Epithelial cell of proximal tubule (primary cell): ENCODE results near the gene ADAMTS13. TPM values are rescaled to one million over a fixed set of nuclear protein-coding genes. Genes with fewer than 3 reads are reported as not detected.

Source experiments
- DNase-seq: peaks from one replicate; pipeline ENCODE4 v3.0.0-alpha.2; 2011; ENCODE audit warnings: low read depth
- H3K4me3 ChIP-seq: 2 replicates; pipeline ENCODE4 v1.5.1; 2011; ENCODE audit warnings: low read depth, mild to moderate bottlenecking, low read length
- total RNA-seq: library from RNA; depleted of rRNA; stranded (reverse); fragments of >200 nt; gene quantifications from 2 replicates; pipeline ENCODE4 v1.2.3, GENCODE V29; 2015
- TF ChIP-seq, protein P1 (sequence below): conservative IDR thresholded peaks from 2 replicates; pipeline ENCODE4 v1.5.1; 2012; ENCODE audit warnings: low read depth, mild to moderate bottlenecking, low read length

Gene ADAMTS13
- total RNA-seq, 1 donor from 2014 or later, result 0.75 TPM

DNA sequence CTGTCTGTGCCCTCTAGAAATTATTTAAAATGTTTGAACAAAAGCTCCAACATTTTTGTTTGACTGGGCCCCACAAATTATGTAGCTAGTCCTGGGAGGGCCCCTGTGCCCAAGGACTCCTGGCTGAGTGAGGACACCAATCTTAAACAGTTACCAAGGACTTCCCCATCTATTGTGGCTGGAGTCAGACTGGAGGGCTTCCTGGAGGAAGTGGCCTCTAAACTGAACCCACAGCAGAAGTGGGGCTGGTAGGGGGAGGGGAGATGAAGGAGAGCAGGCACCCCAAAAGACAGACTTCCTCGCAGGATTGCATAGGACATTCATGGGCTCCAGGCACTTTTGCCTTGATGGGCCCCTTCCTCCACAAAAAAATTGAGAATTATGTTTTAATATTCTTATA lies 8.1 kb downstream of the ADAMTS13 start:
- DNase-seq, result no peak
- TF ChIP-seq, protein P1, sequence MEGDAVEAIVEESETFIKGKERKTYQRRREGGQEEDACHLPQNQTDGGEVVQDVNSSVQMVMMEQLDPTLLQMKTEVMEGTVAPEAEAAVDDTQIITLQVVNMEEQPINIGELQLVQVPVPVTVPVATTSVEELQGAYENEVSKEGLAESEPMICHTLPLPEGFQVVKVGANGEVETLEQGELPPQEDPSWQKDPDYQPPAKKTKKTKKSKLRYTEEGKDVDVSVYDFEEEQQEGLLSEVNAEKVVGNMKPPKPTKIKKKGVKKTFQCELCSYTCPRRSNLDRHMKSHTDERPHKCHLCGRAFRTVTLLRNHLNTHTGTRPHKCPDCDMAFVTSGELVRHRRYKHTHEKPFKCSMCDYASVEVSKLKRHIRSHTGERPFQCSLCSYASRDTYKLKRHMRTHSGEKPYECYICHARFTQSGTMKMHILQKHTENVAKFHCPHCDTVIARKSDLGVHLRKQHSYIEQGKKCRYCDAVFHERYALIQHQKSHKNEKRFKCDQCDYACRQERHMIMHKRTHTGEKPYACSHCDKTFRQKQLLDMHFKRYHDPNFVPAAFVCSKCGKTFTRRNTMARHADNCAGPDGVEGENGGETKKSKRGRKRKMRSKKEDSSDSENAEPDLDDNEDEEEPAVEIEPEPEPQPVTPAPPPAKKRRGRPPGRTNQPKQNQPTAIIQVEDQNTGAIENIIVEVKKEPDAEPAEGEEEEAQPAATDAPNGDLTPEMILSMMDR, result no peak

DNA sequence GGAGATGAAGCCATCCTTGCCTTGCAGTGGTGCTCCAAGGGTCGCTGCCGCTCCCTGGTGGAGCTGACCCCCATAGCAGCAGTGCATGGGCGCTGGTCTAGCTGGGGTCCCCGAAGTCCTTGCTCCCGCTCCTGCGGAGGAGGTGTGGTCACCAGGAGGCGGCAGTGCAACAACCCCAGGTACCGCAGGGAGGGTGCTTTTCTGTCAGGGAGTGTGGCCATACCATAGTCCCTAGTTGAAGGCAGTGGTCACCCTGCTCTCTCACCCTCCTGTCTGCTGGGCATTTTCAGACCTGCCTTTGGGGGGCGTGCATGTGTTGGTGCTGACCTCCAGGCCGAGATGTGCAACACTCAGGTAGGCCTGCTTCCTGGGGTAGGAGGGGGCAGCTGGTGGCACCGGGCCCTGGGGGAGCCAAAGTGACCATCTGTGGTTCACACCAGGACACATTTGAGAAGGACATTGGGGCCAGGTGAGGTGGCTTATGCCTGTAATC lies 11.2 kb downstream of the ADAMTS13 start:
- TF ChIP-seq, protein P1, result no peak
- DNase-seq, result no peak
- no peak overlapping the region for H3K4me3 ChIP-seq

More for the DNA sequence above, 8.1 kb downstream of the ADAMTS13 start:
- H3K4me3 ChIP-seq, result no peak overlapping the region

DNA sequence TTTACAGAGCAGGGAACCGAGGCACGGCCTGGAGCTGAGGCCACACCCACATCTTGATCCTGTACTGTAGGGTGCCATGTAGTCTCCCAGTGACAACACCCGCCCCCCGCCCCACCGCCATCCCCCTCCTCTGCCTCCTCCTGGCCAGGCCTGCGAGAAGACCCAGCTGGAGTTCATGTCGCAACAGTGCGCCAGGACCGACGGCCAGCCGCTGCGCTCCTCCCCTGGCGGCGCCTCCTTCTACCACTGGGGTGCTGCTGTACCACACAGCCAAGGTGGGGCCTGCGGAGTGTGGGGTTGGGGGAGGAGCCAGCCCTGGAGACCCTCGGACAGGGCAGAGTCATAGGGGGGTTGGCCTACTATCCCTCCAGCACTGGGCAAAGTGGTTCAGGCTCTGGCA lies 14.5 kb downstream of the ADAMTS13 start:
- no peak for DNase-seq
- TF ChIP-seq, protein P1, result no peak
- H3K4me3 ChIP-seq, result no peak overlapping the region

DNA sequence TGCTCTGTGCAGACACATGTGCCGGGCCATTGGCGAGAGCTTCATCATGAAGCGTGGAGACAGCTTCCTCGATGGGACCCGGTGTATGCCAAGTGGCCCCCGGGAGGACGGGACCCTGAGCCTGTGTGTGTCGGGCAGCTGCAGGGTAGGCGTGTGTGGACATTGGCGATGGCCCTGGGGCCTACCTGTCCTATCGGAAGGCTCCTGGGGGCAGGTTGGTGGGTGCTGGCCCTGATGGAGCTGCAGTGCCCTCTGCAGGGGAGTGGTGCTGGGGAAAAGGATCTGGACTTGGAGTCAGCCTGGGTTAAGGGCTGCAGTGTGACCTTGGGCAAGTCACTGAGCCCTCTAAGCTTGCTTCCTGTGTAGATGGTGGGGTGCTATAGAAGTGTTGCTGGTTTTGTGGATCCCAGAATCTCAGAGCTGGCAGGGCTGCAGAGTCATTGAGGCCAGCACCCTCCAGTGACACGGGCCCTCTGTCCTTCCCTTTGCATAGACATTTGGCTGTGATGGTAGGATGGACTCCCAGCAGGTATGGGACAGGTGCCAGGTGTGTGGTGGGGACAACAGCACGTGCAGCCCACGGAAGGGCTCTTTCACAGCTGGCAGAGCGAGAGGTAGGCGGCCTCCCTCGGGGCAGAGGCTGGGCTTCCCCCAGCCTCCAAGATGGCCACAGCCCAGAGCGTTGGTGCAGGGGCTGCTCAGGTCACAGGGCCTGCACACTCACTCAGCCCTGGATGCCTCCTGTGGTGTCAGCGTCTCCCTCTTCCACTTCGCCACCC lies 15.8 kb downstream of the ADAMTS13 start:
- TF ChIP-seq, protein P1, result peak; percentile 54
- no peak overlapping the region for H3K4me3 ChIP-seq
- DNase-seq, result no peak

DNA sequence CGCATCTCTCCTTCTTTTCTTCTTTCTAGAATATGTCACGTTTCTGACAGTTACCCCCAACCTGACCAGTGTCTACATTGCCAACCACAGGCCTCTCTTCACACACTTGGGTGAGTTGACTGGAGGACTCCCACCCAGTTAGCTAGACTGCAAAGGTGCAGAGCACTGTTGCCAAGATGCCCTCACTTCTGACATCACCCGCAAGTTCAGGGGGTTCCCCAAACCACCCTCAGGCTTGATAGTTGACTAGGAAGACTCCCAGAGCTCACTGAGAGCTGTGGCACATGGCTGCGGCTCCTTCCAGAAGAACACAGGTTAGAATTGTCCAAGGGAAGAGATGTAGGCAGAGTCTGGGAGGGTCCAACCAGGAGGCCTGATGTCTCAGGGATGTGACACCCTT lies 17.2 kb downstream of the ADAMTS13 start:
- DNase-seq, result no peak
- TF ChIP-seq, protein P1, result no peak
- no peak overlapping the region for H3K4me3 ChIP-seq

DNA sequence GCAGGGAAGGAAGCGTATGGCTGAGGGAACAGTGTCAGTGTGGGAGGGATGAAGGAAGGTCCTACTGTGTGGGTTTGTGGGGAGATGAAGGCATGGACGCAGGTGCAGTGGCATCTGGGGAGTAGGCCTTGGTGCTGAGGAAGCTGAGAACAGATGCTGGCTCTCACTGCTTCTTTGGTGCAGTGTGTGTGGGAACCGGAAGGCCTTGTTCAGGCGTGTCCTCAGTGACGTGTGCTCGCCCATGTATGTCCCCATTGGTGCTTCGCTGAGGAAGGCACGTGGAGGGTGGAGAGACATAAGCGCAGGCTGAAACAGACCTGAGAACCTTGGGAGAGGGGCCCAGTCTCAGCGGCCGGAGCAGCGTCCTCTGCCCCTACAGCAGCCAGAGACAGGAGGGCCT lies 18.7 kb downstream of the ADAMTS13 start:
- H3K4me3 ChIP-seq, result no peak overlapping the region
- TF ChIP-seq, protein P1, result no peak
- DNase-seq, result no peak

DNA sequence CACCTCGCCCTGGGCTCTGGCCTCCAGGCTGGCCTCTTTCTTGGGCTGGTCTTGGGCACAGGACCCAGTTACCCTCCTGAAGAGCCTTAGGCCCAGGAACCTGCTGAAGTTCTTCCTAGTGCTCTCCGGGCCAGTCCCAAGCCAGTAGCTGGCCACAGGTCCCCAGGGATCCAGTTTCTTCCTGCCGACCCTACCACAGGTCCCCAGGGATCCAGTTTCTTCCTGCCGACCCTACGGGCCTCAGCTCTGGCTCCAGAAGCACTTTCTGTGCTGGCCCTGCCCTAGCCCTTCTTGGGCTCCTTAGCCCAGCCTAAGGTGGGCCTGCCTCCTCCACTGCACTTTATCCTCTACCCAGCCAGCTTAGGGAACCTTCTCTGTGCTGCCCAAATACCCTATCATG lies 19.4 kb downstream of the ADAMTS13 start:
- TF ChIP-seq, protein P1, result no peak
- no peak for DNase-seq
- H3K4me3 ChIP-seq, result no peak overlapping the region
